ENCODE results near the gene ACOT7.

The ACOT7 gene

DNA sequence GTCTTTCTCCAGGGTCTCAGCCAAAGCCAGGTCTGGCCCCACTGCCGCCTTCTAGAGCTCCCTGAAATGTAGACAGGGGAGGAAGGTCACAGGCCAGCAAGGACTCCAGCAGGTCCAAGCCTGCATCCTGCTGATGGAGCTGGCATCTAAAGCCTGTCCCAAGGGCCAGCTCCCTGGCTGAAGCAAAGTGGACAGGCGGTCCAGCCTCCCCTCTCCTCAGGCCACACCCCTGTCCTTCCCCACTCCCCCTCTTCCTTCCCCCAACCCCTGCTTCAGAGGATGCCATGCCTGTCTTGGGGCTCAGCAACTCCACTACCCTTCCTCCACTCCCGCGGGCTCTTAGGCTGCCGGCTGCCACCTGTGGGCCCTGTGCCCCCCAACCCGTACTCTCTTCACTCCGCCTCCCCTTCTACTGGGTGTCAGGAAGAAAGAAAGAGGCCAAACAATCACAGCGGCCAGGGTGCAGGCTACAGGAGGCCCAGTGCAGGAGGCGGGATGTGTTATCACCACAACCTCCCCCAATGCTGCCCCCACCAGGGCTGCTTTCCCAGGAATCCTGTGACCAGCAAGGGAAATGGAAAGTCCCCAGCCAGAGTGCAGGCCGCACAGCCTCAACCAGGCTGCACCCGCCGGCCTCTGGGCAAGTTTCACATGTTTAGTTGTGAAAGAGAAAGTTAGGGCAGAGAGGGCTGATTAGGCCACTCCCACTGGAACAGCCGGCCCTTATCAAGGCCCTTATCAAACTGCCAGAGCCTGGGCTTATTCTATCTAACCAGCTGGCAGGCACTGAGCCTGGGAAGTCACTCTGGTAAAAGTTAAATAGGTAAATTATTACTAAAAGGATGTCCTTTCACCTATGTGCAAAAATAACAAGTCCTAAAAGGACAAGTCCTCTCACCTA lies 34.1 kb downstream of the ACOT7 start:
- no peak for DNase-seq

DNA sequence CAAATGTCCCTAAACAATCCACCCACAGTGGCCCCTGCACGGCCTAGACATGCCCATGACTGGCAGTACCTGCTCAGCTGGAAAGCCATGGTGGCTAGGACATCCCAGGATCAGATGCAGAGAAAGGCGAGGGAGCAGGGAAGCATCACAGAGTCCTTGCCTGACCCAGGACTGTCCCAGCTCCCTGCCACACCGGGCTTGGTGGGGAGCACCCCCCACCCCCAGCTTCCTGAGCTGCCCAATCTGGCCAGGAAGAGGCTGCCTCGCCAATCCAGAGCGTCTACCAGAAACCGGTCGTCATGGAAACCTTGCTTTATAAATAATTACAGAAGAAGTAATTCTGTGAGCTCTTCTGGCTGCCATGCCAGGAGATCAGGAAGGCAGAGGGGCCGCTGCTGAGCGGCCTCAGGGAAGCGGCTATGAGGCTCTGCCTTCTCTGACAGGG lies 34.8 kb downstream of the ACOT7 start:
- DNase-seq: no peak

DNA sequence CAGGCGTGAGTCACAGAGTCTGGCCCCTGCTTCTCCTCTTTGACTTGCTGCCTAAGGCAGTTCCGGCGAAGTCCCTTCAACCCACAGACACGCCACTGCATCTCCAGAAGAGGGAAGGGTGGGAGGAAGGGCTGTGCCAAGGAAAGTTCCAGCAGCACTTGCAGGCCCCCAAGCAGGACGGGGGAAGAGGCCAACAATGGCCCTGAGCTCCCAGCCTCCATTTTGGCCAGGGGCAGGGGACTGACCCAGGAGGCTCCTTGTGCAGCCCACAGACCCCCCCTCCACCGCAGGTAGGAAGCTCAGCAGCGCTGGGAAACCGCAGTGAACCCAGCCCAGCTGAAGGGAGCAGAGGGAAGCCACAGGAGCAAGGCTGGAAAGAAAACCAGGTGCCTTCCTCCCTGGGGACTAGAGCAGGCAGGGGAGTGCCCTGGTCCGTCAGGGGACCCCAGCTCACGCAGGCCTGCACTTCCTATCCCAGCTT lies 35.4 kb downstream of the ACOT7 start:
- no peak for DNase-seq

DNA sequence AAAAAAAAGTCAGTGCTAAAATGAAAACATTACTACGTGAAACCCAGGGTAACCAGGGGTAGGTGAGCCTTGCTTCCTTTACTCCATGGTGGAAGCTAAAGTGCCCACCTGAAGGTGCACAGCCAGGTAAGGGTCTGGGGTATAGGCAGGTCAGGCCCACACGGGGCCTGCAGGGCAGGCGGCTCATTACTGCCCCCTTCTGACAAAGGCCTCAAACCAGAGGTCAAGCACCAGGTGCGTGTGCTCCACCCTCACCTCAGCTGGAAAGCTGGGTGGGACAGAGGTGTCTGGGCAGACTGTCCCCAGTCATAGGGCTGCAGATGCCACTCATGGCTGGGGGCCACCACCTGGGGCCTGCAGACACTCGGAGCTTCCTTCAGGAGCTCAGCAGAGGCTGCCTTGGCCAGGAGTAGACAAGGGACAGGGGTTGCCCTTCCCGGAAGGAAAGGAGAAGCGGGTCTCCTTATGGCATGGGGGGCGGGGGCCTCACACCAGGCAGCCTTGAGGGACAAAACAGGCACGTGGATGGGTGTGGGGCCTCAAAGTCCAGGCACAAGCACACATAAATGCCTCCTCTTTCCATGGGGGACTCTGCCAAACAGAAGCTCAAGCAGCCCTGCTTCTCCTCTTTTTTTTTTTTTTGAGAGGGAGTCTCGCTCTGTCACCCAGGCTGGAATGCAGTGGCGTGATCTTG lies 36.2 kb downstream of the ACOT7 start:
- no peak for DNase-seq

DNA sequence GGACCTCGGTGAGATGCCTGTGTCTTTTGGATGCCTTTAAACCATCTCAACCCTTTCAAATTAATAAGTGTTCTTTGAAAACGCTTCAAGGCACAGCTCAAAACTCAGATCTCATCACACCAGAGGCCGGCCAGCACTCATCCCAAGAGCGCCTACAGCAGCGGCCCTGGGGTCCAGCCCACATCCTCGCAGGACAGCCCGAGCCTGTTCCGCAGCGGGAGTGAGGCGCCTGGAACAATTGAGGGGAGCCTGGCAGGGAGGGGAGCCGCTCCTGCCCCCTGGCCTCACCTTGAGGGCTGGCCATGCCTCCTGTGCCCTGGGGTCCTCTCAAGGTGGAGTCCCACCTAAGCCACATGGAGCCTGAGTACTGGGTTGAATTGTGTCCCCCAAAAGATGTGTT lies 37.9 kb downstream of the ACOT7 start:
- DNase-seq: no peak

DNA sequence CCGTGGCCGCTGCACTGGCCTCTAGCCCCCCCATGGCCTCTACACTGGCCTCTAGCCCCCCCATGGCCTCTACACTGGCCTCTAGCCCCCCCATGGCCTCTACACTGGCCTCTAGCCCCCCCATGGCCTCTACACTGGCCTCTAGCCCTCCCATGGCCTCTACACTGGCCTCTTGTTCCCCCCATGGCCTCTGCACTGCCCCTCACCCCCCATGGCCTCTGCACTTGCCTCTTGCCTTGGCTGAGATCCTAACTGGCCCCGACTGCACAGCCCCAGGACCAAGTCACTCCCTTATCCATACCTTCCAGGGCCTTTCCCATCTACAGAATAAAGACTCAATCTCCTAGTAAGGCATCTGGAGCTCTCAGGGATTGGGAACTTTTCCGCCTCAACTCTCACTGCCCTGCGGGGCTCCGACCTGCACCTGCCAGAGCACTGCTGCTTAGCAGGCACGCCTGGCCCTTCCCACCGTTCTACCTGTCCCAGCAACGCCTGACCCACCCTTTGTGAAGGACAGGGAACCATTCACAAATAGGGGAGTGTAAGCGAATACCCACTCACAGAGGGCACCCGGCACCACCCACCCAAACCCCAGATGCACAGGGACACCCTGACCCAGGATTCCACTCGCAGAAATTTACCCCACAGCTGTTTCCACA lies 38.8 kb downstream of the ACOT7 start:
- no peak for DNase-seq

DNA sequence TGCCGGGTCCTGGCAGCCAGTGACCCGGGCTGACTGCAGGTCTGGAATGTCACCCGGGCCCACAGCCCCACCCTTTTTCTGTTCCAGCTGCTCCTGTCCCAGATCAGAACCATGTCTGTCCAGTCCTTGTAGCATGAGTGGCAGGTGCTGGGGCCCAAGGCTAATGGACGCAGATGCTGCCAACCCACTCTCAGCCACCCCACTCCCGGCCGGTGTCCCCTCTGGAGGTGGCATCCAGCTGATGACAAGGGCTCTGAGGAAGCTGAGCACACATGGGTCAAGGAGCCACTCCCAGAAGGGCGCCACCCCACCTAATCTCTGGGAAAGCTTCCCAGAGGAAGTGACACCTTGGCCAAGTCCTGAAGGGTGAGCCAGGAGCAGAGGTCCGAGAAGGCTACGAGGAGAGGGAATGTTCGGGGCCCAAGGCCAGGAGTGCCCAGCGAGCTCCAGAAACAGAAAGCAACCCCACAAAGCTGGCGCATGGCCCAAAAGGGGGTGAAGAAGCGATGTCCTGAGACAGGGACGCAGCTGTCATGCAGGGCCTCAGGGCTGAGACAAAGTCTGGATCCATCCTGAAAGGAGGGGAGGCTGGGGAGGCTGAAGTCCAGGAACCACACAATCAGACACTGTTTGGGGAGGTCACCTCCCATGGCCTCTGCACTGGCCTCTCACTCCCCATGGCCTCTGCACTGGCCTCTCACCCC lies 39.5 kb downstream of the ACOT7 start:
- DNase-seq: no peak

DNA sequence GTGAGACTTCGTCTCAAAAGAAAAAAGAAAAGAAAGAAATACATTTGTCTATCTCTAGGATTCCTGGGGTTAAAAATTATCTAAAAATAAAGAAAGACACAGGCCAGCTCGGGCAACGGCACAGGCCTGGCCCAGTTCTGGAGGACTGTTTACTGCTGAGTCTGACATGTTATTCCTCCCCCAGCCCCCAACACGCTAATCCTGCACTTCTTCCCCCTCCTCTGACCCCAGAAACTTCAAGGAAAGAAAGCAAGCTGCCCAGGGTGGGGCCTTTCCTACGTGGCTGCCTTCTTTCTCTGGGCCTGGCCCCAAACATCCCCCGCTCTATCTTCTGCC lies 40.0 kb downstream of the ACOT7 start:
- no peak for DNase-seq

DNA sequence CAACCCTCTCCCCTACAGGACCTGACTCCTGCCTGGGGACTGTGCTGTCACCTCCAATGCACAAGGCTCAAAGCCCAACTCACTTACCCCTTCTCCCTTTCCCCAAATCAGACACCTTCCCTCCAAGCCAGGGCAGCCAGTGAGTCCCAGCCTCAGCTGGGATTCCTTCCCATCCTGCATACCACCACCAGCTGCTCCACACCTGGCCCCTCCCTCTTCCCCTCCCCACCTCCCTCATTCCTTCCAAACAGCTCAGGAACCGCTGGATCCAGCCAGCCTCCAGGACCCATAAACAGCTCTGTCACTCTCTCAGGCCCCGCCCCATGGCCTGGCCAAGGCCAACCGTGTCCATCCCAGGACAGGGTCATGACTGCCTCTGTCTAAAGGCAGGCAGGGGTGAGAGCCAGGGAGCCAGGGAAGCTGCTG lies 41.4 kb downstream of the ACOT7 start:
- no peak for DNase-seq

DNA sequence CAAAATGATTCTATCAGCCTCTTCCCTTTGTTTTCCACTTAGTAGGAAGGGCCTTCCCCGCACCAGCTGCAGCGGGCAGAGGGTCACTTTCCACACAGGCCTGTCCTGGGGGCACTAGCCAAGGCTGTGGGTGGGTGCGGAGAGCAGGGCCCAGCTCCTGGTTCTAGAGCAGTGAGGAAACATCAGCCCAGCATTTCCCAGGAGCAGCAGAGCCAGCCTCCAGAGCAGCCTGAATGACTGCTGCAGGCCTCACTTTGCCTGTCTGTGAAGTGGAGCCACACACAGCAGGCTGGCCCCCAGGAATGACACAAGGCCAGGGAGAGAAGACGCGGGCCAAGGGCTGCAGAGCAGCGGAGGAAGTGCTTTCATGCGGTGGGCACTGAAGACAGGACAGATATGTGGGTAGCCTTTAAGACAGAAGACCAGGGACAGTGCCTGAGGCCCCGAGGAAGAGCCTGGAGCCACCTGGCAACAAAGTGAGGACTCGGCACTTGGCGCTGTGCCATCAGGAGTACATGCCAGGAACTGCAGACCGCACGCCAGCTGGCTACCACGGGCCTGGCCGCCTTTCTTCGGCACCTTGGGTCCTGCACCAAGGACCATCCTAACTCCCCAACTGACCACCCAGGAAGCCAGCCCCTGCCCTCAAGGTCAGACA lies 42.0 kb downstream of the ACOT7 start:
- DNase-seq: peak; percentile 16

DNA sequence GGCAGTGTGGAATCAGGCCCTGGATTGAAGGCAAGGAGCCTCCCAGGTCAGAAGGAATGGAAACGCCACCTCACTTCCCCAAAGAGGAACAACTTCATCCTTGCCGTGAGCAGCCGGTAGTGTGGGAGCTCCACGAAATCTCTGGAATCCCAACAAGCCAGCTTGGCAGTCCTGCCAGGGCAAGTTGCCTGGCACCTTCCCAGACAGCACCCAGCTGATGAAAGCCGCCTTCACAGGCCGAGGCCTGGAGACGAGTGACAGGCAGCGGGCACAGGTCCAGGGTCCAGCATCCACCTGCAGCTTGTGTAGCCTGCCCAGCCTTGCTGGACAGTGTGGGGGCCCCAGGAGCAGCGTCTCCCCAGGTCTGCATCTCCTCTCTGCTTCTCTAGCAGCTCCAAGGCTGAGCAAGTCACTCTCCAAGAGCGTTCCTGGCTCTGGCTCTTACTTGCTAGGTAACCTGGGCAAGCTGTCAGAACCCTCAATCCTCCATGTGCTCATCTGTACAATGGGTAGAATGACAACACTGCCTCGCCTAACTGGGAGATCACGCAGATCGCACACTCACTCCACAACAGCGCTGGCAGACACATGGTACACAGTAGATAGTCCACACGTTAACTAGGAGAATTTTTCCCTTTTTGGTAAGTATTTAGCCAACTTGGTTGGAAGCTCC lies 43.0 kb downstream of the ACOT7 start:
- no peak for DNase-seq

DNA sequence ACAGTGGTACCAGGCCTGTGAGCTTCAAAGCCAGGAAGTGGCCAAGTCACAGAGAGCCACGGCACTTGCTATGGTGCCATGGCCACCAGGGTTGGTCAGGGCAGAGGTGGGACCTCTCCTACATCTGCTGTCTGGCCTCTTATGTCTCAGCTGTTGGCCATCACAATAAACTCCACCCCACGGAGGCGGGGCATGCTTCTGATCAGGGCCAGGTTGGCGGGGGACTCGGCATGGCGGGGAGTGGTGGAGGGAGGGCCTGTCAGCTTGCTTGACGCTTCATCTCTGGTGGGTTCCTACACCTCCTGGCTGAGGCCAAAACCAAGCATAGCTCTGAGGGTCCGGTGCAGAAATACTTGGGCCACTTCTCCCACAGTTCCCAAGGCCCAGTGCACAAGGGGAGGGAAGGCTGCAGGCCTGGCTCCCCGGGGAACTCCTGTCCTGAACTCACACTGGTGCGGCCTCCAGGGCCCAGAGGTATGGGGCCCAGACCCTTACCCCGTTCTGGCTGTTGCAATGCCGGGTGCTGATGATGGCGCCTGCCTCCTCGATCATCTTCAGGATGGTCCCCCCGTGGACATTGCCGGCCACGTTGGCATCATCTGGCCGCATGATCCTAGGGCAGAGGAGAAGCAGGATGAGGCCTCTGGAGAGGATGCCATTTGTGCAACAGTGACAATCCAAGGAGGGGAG lies 44.2 kb downstream of the ACOT7 start:
- DNase-seq: no peak

DNA sequence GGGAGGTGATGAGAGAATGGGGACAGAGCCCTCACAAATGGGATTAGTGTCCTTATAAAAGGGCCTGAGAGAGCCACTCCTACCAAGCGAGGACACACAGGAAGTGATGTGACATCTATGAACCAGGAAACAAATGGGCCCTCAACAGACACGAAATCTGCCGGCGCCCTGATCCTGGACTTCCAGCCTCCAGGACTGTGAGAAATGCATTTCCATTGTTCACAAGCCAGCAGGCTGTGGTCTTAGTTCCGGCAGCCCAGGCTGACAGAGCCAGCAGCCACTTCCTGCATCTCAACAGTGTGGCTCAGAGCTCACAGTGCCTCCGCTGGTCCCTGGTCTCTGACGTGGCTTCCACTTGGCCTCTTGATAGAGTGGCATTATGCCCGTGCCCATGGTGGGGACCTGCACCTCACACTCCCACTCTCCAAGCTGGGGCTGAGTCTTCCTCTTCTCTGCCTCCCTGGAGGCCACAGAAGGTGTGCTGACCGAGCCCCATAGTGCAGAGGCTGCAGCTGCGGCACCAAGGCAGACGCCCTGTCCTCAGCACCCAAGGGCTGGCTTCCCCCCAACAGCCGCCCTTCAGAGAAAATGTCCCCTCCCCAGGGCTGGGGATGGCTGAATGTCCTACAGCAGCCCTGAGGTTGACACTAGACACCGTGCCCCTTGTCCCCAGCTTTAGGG lies 44.9 kb downstream of the ACOT7 start:
- DNase-seq: peak; percentile 74

DNA sequence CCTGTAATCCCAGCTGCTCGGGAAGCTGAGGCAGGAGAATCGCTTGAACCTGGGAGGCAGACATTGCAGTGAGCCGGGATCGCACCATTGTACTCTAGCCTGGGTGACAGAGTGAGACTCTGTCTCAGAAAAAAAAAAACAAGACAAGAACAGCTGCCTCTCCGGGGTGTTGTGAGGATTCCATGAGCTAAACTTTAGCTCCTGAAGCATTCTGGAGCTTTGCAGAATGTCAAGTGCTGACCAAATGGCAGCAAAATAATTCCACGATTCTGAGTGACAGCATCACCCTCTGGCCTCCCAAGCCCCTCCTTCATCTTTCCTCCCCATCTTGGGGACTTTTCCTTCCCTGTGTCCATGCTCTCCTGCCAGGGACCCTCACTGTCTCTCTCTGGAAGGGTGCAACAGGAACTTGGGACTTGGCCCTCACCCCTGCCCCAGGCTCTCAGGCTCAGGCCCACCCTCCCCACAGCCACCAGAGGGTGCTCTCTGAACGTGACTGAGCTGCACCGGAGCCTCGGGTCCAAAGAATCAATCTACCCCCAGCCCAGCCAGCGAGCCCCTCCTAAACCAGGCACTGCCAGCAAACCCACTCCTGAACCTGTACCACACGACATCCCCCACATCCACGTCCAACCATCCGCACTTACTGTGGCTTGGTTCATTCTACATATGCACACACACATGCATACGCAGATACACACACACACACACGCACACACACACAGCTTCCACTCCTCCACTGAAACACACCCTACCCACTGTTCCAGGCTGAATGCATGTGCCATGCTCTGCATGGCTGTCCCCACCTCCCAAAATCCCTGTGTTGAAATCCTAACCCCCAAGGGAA lies 45.7 kb downstream of the ACOT7 start:
- no peak for DNase-seq

DNA sequence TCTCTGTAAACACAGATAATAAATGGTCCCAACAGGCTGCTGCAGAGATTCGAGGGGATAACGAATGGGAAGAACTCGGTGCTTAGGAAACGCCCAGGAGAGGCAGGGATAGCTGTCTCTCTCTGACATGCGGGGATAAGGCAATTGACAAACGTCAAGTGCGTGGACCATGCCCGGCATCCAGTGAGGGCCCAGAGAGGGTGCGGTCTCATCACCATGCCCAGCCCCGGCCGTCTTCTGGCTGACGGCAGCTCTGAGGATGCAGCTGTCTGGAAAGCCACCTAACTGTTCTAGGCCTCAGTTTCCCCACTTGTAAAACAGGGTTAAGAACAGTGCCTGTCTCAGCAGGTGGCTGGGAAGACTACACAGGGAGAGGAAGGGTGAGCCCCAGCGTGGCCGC lies 48.1 kb downstream of the ACOT7 start:
- DNase-seq: no peak

DNA sequence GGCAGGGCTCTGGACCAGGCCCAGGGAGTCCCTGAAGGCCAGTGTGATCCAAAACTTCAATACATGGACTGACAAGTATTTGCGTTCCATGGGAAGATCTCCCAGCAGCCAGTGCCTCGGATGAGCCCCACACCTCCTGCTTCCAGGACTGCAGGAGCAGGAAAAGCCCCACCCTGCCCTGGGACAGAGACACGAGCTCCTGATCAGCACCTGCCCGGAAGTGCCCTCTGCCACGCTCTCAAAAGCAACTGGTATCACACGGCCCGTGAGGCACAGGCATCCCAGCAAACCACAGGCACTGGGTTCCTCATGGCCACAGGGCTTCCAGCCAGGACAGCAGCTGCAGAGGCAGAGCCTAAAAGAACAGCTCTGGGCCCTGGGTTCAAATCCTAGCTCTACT lies 48.6 kb downstream of the ACOT7 start:
- no peak for DNase-seq

DNA sequence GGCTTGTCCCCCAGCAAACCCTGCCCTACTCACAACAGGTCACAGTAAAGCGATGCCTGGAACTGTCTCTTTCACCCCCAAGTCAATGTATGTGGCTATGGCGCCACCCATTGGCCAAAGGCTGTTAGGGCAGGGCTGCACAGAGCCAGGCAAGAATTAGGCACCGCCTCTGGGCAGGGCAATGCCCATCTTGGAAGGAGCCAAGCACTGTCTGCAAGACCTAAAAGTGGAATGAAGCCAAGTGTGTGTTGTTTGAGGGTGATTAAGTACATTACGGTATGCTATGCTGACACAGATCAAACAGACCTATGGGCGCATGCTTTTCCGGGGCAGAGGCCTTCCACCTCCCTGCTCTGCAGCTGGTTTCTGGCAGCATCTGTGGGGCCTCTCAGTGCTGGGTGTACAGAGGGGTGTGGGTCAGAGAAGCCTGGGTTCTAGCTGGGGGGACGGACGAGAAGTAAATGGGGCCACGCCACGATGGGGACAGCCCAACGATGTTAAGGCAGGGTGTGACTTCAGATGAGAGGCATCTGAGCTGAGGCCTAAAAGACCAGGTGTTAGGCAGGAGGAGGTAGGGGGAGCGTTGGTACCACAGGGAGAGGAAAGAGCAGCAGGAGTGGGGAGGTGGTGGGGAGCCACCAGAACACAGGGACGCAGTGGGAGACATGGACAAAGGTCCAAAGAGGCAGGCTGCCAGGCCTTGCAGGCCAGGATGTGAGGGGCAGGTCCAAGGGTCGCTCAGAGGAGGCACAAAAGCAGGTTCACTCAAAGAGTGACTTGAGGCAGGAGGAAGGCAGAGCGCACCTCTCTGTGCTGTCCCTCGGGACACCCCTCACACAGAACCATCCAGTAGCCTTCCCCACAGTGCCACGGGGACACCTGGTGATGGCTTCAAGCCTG lies 49.8 kb downstream of the ACOT7 start:
- DNase-seq: no peak

DNA sequence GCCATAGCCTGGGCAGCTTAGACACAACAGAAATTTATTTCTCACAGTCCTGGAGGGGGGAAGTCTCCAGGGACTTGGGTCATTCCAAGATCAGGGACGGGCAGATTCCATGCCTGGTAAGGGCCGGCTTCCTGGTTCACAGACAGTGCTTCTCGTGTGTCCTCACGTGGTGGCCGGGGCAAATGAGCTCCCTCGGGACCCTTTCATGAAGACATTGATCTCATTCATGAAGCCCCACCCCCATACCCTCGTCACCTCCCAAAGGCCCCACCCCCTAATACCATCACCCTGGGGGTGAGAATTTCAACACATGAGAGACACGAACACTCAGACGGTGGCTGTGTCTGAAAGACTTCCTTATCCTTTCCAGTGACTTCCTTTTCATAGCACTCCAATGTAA lies 51.5 kb downstream of the ACOT7 start:
- DNase-seq: no peak

DNA sequence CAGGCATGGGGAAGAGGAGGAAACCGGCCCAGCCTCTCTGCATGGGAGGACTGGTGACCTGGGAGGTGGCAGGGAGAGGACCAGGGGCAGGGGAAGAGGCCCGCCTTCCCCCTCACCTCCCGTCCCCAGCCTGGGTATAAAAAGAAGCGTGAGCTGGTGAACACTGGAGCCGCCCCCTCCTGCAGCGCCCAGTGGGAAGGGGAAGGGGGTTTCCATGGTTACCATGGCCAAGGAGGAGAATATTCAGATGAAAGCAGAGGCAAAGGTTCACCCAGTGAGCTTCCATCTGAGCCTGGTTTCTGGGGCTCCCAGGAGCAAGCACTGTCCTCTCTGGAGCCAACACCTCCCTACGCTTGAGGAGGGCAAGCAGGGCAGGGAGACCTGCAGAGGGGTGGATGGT lies 54.9 kb downstream of the ACOT7 start:
- no peak for DNase-seq
